ENCODE results near the gene SPAG16.
A peak's percentile ranks its signal among the peaks of the same experiment; 100 is the strongest.
"Not testable (repeated sequence)": the region's sequence is repeated elsewhere in the genome, so short reads cannot be mapped to it uniquely, and the experiment has no call there.

The SPAG16 gene

GRCh38 chr2:213995400-213996105, 711.3 kb downstream of the SPAG16 start:
- Histone ChIP-seq H3K27me3 (ENCODE audit: insufficient read depth, insufficient read length) (no peaks in the 10 kb centered on the region), H3K9ac (ENCODE audit: insufficient read length, low read depth) (no peak overlapping the region), H3K9me3 (ENCODE audit: insufficient read depth, low read length) (peaks cover 21% of the 10 kb centered on the region), H3K4me3 (ENCODE audit: insufficient read length, low read depth) (no peak overlapping the region), H3K36me3 (ENCODE audit: insufficient read depth, insufficient read length, low read length) (no peaks in the 10 kb centered on the region), H3K4me1 (ENCODE audit: insufficient read depth, insufficient read length) (peaks cover 2% of the 10 kb centered on the region)
- TF ChIP-seq ZNF274 (IDR thresholded peaks at IDR 0.05; ENCODE audit: low read depth, low read length): no peak
- TF ChIP-seq YY1 (IDR thresholded peaks at IDR 0.05; ENCODE audit: insufficient read depth, insufficient read length): no peak
- TF ChIP-seq SUZ12 (IDR thresholded peaks at IDR 0.05; ENCODE audit: extremely low read depth, insufficient read depth, insufficient read length): no peak
- no peak for DNase-seq (ENCODE audit: low read depth, low spot score)

- peak; percentile 50 for DNase-seq (ENCODE audit: low read depth, low spot score)
- H3K4me3 ChIP-seq (ENCODE audit: insufficient read length, low read depth); H3K27me3 ChIP-seq (ENCODE audit: insufficient read depth, insufficient read length); H3K4me1 ChIP-seq (ENCODE audit: insufficient read depth, insufficient read length); H3K9ac ChIP-seq (ENCODE audit: insufficient read length, low read depth); H3K36me3 ChIP-seq (ENCODE audit: insufficient read depth, insufficient read length, low read length): not testable (repeated sequence)
- H3K9me3 ChIP-seq (ENCODE audit: insufficient read depth, low read length): peaks cover 21% of the 10 kb centered on the region
Measured at GRCh38 chr2:213998976-213999375, 714.7 kb downstream of the SPAG16 start.

GRCh38 chr2:214004463-214004862, 720.2 kb downstream of the SPAG16 start:
- TF ChIP-seq YY1 (IDR thresholded peaks at IDR 0.05; ENCODE audit: insufficient read depth, insufficient read length) (no peak), SUZ12 (IDR thresholded peaks at IDR 0.05; ENCODE audit: extremely low read depth, insufficient read depth, insufficient read length) (no peak), ZNF274 (IDR thresholded peaks at IDR 0.05; ENCODE audit: low read depth, low read length) (no peak)
- peaks cover 3% of the 10 kb centered on the region; the same call in 1 of the 2 replicates for H3K9me3 ChIP-seq (ENCODE audit: insufficient read depth, low read length)
- H3K27me3 ChIP-seq (ENCODE audit: insufficient read depth, insufficient read length): no peaks in the 10 kb centered on the region
- no peak overlapping the region for H3K9ac ChIP-seq (ENCODE audit: insufficient read length, low read depth)
- no peaks in the 10 kb centered on the region for H3K36me3 ChIP-seq (ENCODE audit: insufficient read depth, insufficient read length, low read length)
- no peak overlapping the region for H3K4me3 ChIP-seq (ENCODE audit: insufficient read length, low read depth)
- DNase-seq (ENCODE audit: low read depth, low spot score): no peak
- peaks cover under 1% of the 10 kb centered on the region for H3K4me1 ChIP-seq (ENCODE audit: insufficient read depth, insufficient read length)

- Histone ChIP-seq H3K27me3 (ENCODE audit: insufficient read depth, insufficient read length) (no peaks in the 10 kb centered on the region), H3K9ac (ENCODE audit: insufficient read length, low read depth) (no peak overlapping the region), H3K4me1 (ENCODE audit: insufficient read depth, insufficient read length) (no peaks in the 10 kb centered on the region), H3K9me3 (ENCODE audit: insufficient read depth, low read length) (no peaks in the 10 kb centered on the region; the same call in 1 of the 2 replicates), H3K36me3 (ENCODE audit: insufficient read depth, insufficient read length, low read length) (no peaks in the 10 kb centered on the region), H3K4me3 (ENCODE audit: insufficient read length, low read depth) (no peak overlapping the region)
- TF ChIP-seq SUZ12 (IDR thresholded peaks at IDR 0.05; ENCODE audit: extremely low read depth, insufficient read depth, insufficient read length) (no peak), ZNF274 (IDR thresholded peaks at IDR 0.05; ENCODE audit: low read depth, low read length) (no peak), YY1 (IDR thresholded peaks at IDR 0.05; ENCODE audit: insufficient read depth, insufficient read length) (no peak)
- DNase-seq (ENCODE audit: low read depth, low spot score): no peak
Measured at GRCh38 chr2:214005337-214005736, 721.1 kb downstream of the SPAG16 start.

GRCh38 chr2:214006601-214007000, 722.3 kb downstream of the SPAG16 start:
- Histone ChIP-seq H3K4me3 (ENCODE audit: insufficient read length, low read depth) (no peak overlapping the region), H3K9ac (ENCODE audit: insufficient read length, low read depth) (no peak overlapping the region), H3K27me3 (ENCODE audit: insufficient read depth, insufficient read length) (no peaks in the 10 kb centered on the region), H3K4me1 (ENCODE audit: insufficient read depth, insufficient read length) (no peaks in the 10 kb centered on the region), H3K9me3 (ENCODE audit: insufficient read depth, low read length) (no peaks in the 10 kb centered on the region), H3K36me3 (ENCODE audit: insufficient read depth, insufficient read length, low read length) (no peaks in the 10 kb centered on the region)
- TF ChIP-seq YY1 (IDR thresholded peaks at IDR 0.05; ENCODE audit: insufficient read depth, insufficient read length): no peak
- TF ChIP-seq ZNF274 (IDR thresholded peaks at IDR 0.05; ENCODE audit: low read depth, low read length): no peak
- no peak for TF ChIP-seq SUZ12 (IDR thresholded peaks at IDR 0.05; ENCODE audit: extremely low read depth, insufficient read depth, insufficient read length)
- DNase-seq (ENCODE audit: low read depth, low spot score): no peak

- no peaks in the 10 kb centered on the region for H3K9me3 ChIP-seq (ENCODE audit: insufficient read depth, low read length)
- TF ChIP-seq YY1 (IDR thresholded peaks at IDR 0.05; ENCODE audit: insufficient read depth, insufficient read length): no peak
- TF ChIP-seq SUZ12 (IDR thresholded peaks at IDR 0.05; ENCODE audit: extremely low read depth, insufficient read depth, insufficient read length): no peak
- no peak for TF ChIP-seq ZNF274 (IDR thresholded peaks at IDR 0.05; ENCODE audit: low read depth, low read length)
- H3K27me3 ChIP-seq (ENCODE audit: insufficient read depth, insufficient read length): no peaks in the 10 kb centered on the region
- H3K4me1 ChIP-seq (ENCODE audit: insufficient read depth, insufficient read length): no peaks in the 10 kb centered on the region
- H3K9ac ChIP-seq (ENCODE audit: insufficient read length, low read depth): no peak overlapping the region
- no peaks in the 10 kb centered on the region for H3K36me3 ChIP-seq (ENCODE audit: insufficient read depth, insufficient read length, low read length)
- no peak for DNase-seq (ENCODE audit: low read depth, low spot score)
- no peak overlapping the region for H3K4me3 ChIP-seq (ENCODE audit: insufficient read length, low read depth)
Measured at GRCh38 chr2:214011676-214012075, 727.4 kb downstream of the SPAG16 start.

- no peak overlapping the region for H3K9ac ChIP-seq (ENCODE audit: insufficient read length, low read depth)
- no peaks in the 10 kb centered on the region for H3K4me1 ChIP-seq (ENCODE audit: insufficient read depth, insufficient read length)
- no peak for DNase-seq (ENCODE audit: low read depth, low spot score)
- H3K9me3 ChIP-seq (ENCODE audit: insufficient read depth, low read length): no peaks in the 10 kb centered on the region
- TF ChIP-seq YY1 (IDR thresholded peaks at IDR 0.05; ENCODE audit: insufficient read depth, insufficient read length) (no peak), ZNF274 (IDR thresholded peaks at IDR 0.05; ENCODE audit: low read depth, low read length) (no peak), SUZ12 (IDR thresholded peaks at IDR 0.05; ENCODE audit: extremely low read depth, insufficient read depth, insufficient read length) (no peak)
- no peak overlapping the region for H3K4me3 ChIP-seq (ENCODE audit: insufficient read length, low read depth)
- H3K27me3 ChIP-seq (ENCODE audit: insufficient read depth, insufficient read length): no peaks in the 10 kb centered on the region
- H3K36me3 ChIP-seq (ENCODE audit: insufficient read depth, insufficient read length, low read length): no peaks in the 10 kb centered on the region
Measured at GRCh38 chr2:214014551-214015220, 730.4 kb downstream of the SPAG16 start.

Data from NT2/D1 (cell line).